Measurements from ENCODE around the gene INPP5D.

DNA sequence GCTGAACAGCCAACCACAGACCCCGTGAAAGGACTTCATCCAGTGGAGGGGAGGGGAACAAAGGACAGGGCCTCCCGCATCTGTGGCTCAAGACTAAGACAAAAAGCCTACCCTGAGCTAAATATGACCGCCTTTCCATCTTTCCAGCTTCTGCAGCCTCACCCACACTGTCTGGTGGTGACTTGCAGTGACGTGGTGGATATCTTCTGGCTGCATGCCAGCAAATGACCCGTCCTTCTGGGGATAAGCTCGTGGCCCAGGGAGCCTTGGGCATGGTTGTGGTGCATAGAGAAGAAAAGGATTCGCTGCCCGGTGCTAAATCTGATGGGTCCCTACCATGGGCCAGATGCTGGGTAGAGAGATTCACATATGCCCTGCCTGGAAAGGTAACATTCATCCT, 38.4 kb upstream of the INPP5D start:
- TF ChIP-seq, protein P1, sequence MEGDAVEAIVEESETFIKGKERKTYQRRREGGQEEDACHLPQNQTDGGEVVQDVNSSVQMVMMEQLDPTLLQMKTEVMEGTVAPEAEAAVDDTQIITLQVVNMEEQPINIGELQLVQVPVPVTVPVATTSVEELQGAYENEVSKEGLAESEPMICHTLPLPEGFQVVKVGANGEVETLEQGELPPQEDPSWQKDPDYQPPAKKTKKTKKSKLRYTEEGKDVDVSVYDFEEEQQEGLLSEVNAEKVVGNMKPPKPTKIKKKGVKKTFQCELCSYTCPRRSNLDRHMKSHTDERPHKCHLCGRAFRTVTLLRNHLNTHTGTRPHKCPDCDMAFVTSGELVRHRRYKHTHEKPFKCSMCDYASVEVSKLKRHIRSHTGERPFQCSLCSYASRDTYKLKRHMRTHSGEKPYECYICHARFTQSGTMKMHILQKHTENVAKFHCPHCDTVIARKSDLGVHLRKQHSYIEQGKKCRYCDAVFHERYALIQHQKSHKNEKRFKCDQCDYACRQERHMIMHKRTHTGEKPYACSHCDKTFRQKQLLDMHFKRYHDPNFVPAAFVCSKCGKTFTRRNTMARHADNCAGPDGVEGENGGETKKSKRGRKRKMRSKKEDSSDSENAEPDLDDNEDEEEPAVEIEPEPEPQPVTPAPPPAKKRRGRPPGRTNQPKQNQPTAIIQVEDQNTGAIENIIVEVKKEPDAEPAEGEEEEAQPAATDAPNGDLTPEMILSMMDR (IDR thresholded peaks at IDR 0.05; ENCODE audit: low read depth, low read length, missing input control): no peak
- TF ChIP-seq, protein P2, sequence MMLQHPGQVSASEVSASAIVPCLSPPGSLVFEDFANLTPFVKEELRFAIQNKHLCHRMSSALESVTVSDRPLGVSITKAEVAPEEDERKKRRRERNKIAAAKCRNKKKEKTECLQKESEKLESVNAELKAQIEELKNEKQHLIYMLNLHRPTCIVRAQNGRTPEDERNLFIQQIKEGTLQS (IDR thresholded peaks at IDR 0.05): no peak
- TF ChIP-seq, protein P3, sequence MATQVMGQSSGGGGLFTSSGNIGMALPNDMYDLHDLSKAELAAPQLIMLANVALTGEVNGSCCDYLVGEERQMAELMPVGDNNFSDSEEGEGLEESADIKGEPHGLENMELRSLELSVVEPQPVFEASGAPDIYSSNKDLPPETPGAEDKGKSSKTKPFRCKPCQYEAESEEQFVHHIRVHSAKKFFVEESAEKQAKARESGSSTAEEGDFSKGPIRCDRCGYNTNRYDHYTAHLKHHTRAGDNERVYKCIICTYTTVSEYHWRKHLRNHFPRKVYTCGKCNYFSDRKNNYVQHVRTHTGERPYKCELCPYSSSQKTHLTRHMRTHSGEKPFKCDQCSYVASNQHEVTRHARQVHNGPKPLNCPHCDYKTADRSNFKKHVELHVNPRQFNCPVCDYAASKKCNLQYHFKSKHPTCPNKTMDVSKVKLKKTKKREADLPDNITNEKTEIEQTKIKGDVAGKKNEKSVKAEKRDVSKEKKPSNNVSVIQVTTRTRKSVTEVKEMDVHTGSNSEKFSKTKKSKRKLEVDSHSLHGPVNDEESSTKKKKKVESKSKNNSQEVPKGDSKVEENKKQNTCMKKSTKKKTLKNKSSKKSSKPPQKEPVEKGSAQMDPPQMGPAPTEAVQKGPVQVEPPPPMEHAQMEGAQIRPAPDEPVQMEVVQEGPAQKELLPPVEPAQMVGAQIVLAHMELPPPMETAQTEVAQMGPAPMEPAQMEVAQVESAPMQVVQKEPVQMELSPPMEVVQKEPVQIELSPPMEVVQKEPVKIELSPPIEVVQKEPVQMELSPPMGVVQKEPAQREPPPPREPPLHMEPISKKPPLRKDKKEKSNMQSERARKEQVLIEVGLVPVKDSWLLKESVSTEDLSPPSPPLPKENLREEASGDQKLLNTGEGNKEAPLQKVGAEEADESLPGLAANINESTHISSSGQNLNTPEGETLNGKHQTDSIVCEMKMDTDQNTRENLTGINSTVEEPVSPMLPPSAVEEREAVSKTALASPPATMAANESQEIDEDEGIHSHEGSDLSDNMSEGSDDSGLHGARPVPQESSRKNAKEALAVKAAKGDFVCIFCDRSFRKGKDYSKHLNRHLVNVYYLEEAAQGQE (IDR thresholded peaks at IDR 0.05): no peak
- TF ChIP-seq, protein P4, sequence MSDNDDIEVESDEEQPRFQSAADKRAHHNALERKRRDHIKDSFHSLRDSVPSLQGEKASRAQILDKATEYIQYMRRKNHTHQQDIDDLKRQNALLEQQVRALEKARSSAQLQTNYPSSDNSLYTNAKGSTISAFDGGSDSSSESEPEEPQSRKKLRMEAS (IDR thresholded peaks at IDR 0.05): no peak
- TF ChIP-seq TAF1 (conservative IDR thresholded peaks at IDR 0.05) (no peak), HNF4A (conservative IDR thresholded peaks at IDR 0.05) (no peak), YY1 (IDR thresholded peaks at IDR 0.05) (no peak)

All from liver (tissue), 3 donors.